Measurements from ENCODE around the gene SNX13.

Gene SNX13, protein sequence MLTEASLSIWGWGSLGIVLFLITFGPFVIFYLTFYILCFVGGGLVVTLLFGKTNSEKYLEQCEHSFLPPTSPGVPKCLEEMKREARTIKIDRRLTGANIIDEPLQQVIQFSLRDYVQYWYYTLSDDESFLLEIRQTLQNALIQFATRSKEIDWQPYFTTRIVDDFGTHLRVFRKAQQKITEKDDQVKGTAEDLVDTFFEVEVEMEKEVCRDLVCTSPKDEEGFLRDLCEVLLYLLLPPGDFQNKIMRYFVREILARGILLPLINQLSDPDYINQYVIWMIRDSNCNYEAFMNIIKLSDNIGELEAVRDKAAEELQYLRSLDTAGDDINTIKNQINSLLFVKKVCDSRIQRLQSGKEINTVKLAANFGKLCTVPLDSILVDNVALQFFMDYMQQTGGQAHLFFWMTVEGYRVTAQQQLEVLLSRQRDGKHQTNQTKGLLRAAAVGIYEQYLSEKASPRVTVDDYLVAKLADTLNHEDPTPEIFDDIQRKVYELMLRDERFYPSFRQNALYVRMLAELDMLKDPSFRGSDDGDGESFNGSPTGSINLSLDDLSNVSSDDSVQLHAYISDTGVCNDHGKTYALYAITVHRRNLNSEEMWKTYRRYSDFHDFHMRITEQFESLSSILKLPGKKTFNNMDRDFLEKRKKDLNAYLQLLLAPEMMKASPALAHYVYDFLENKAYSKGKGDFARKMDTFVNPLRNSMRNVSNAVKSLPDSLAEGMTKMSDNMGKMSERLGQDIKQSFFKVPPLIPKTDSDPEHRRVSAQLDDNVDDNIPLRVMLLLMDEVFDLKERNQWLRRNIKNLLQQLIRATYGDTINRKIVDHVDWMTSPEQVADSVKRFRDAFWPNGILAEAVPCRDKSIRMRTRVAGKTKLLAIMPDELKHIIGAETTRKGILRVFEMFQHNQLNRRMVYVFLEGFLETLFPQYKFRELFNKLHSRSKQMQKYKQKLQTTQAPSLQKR

DNA sequence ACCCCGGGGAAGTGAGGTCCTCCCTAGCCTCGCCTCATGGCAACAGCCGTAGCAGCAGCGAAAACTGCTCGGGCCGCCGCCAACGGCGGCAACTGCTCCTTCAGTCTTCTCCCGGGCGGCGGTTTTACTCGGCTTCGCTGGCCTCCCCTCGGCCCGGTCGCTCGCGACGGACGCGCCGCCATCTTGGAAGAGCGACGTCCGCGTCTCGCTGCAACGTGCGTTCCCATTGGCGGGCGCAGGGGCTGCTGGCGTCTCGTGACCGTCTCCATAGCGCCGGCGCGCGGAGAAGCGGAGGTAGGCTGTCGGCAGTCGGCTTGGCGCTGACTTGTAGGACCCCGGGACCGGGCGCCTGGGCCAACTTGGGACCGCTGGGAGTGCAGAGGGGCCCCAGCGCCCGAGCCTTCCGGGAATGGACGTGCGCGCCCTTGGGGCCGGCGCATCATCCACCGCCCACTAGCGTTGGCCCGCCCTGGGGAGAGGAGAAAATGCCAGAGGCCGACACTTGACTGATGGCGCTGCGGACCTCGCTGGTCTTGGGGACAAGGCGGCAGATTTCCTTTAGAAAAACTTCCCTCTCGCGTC lies at the start of gene SNX13:
TSS of gene SNX13 (minus strand) at position 193 of the 582 bp plus-strand sequence. CDS start 199 bp downstream, outside the sequence.
- FAIRE-seq, result no peak
- TF ChIP-seq, protein P1, sequence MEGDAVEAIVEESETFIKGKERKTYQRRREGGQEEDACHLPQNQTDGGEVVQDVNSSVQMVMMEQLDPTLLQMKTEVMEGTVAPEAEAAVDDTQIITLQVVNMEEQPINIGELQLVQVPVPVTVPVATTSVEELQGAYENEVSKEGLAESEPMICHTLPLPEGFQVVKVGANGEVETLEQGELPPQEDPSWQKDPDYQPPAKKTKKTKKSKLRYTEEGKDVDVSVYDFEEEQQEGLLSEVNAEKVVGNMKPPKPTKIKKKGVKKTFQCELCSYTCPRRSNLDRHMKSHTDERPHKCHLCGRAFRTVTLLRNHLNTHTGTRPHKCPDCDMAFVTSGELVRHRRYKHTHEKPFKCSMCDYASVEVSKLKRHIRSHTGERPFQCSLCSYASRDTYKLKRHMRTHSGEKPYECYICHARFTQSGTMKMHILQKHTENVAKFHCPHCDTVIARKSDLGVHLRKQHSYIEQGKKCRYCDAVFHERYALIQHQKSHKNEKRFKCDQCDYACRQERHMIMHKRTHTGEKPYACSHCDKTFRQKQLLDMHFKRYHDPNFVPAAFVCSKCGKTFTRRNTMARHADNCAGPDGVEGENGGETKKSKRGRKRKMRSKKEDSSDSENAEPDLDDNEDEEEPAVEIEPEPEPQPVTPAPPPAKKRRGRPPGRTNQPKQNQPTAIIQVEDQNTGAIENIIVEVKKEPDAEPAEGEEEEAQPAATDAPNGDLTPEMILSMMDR (IDR thresholded peaks at IDR 0.05; ENCODE audit: insufficient read depth, missing control alignments), result peak; percentile 38
- DNase-seq (ENCODE audit: insufficient read length, low spot score), result peak; percentile 51

DNA sequence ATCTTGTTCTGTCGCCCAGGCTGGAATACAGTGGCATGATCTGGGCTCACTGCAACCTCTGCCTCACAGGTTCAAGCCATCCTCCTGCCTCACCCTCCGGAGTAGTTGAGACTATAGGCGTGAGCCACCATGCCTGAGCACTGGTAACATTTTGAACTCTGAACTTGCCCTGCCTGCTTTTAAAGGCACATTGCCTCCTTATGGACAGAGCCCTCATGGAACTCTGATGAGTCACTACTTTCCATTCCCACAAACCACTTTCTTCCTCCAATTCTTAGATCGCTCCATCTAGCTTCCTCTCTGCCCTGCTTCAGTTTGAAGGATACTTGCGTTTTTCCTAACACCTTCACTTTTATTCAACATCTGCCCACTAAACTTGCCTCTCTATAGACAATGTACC lies 49.3 kb upstream of the SNX13 start:
- no peak for DNase-seq (ENCODE audit: insufficient read length, low spot score)
- TF ChIP-seq, protein P1 (IDR thresholded peaks at IDR 0.05; ENCODE audit: insufficient read depth, missing control alignments), result no peak
- FAIRE-seq, result no peak

DNA sequence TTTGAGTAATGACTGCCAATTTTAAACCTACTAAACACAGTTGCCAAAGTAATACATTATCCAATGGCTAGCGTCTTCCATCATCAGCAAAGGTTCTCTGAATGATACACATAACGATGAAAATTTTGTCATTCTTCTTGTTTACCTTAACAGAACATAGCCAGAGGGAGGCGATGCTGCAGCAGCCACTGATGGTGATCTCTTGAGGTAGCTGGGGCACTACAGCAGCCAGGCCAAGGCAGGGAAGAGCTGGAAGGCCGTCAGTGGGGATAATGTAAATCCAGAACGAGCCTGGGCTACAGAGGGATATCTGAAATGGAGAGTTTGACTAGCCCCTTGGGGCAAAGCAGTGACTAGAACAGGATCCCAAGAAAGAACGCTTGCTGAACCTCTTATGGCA lies 48.6 kb upstream of the SNX13 start:
- TF ChIP-seq, protein P1 (IDR thresholded peaks at IDR 0.05; ENCODE audit: insufficient read depth, missing control alignments), result no peak

DNA sequence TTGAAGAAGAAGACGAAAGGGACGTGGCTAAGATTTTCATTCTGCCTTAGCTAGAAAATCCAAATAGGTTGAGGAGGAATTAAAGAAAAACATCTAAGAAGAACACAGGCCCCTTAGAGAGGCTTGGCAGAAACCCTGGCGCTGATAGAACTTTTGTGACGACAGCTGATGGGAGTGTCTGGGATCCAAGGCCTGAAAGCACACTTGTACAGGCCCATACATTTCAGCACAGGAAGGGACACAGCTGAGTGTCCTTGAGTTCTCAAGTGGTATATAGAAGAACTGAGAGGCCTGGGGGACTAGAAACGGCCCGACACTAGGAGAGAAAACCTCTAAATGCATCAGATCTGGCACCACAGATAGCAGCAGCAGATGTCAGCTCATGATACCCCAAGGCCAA lies 47.8 kb upstream of the SNX13 start:
- TF ChIP-seq, protein P1 (IDR thresholded peaks at IDR 0.05; ENCODE audit: insufficient read depth, missing control alignments), result no peak
- no peak for DNase-seq (ENCODE audit: insufficient read length, low spot score)

More for the DNA sequence above, 48.6 kb upstream of the SNX13 start:
- DNase-seq (ENCODE audit: insufficient read length, low spot score) (no peak), FAIRE-seq (no peak)

DNA sequence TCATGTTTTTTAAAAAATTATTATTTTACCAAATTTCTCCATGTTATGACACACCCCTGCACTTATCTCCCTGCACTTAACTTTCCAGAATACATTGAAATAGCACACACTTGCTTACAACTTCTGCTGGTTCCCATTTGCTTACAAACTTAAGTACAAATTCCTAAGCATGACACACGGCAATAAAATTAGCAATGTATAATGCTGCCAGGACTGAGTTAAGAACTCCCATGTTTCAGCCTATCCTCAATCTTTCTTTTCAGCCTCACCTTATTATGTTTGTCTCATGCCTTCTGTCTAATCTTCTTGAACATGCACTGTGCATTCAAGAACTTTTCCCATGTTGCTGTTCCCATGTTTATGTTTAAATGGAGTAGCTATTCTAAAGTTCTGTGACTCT lies 46.6 kb upstream of the SNX13 start:
- FAIRE-seq (no peak), DNase-seq (ENCODE audit: insufficient read length, low spot score) (no peak)
- TF ChIP-seq, protein P1 (IDR thresholded peaks at IDR 0.05; ENCODE audit: insufficient read depth, missing control alignments), result no peak

More for the DNA sequence above, 47.8 kb upstream of the SNX13 start:
- FAIRE-seq, result no peak

DNA sequence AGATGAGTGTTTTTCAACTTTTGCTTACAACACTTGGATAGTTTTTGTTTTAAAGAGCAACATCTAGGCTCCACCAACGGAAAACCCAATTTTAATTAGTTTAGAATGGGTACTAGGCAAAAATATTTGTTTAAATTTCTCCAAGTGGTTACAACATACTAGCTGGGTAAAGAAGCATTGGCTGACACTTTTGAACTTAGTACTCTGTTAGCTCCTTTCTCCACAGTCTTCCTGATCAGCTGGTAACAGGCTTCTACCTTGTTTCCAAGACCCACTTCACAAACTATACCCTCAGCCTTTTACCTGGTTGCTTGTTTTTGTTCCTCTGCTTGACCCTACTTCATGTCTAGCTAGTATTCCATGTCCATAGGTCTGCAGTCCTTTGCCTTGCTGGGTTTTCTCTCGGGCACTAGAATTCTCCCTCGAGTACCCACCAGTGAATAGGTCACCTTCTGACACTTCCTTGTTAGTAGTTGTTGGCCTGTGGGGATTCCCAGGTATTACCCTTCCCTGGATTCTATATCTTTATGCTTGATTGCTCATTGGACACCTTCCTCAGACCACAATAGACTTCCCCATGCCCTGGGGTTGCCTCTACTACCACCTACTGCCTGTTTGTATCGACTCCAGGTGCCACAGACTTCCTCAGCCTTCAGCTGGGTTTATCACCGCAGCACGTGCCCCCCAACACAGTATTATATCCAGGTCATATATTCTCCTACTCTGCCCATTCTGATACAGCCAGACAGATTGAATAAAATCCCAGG lies 45.4 kb upstream of the SNX13 start:
- FAIRE-seq, result no peak
- TF ChIP-seq, protein P1 (IDR thresholded peaks at IDR 0.05; ENCODE audit: insufficient read depth, missing control alignments), result no peak
- no peak for DNase-seq (ENCODE audit: insufficient read length, low spot score)

Measured in D721Med (cell line).